Esophagus muscularis mucosa (tissue), 4 donors: ENCODE results near the gene IL20RA. TPM values are rescaled to one million over a fixed set of nuclear protein-coding genes. Genes with fewer than 3 reads are reported as not detected.

Source experiments
- DNase-seq: peaks from one replicate; pipeline ENCODE4 v3.0.0-alpha.2; 2017; ENCODE audit errors: extremely low spot score
- H3K27ac ChIP-seq, 4 donors: fragments of 200-600 bp; sonication (generic); replicated peaks in 1 of 4; 1 replicate in 3 of 4; 2 replicates in 1 of 4; pipeline ENCODE4 v1.5.1; 2016 to 2019; ENCODE audit warnings: mild to moderate bottlenecking in 1 of 4
- H3K27me3 ChIP-seq, 4 donors: fragments of 200-600 bp; sonication (generic); one replicate each; pipeline versions ENCODE4 v1.5.1 to v1.6.0; 2016 to 2019
- H3K36me3 ChIP-seq, 4 donors: fragments of 200-600 bp; sonication (generic); one replicate each; pipeline ENCODE4 v1.5.1; 2016 to 2019
- H3K4me1 ChIP-seq, 4 donors: fragments of 200-600 bp; sonication (generic); one replicate each; pipeline ENCODE4 v1.5.1; 2016 to 2019
- H3K4me3 ChIP-seq, 4 donors: fragments of 200-600 bp; sonication (generic); 1 replicate in 2 of 4; 2 replicates in 2 of 4; pipeline ENCODE4 v1.5.1; 2016 to 2019; ENCODE audit warnings: mild to moderate bottlenecking in 4 of 4, moderate library complexity in 1 of 4
- H3K9me3 ChIP-seq, 4 donors: fragments of 200-600 bp; sonication (generic); 1 replicate in 3 of 4; 2 replicates in 1 of 4; pipeline ENCODE4 v1.5.1; 2016 to 2019
- CTCF ChIP-seq, 3 experiments: fragments of 200-600 bp in 2 of 3; fragments of 450-650 bp in 1 of 3; sonication (generic) in 2 of 3; IDR thresholded peaks; one replicate each; pipeline ENCODE4 v1.5.1; 2017 to 2019; ENCODE audit warnings: antibody characterized with exemption in 3 of 3, mild to moderate bottlenecking in 2 of 3, moderate library complexity in 1 of 3
- EP300 ChIP-seq: sonication (generic); formaldehyde crosslinking; IDR thresholded peaks from one replicate; pipeline ENCODE4 v1.6.1; 2017; ENCODE audit warnings: antibody characterized with exemption
- POLR2A ChIP-seq: fragments of 450-650 bp; IDR thresholded peaks from one replicate; pipeline ENCODE4 v1.6.1; 2017; ENCODE audit warnings: antibody characterized with exemption, moderate library complexity, mild to moderate bottlenecking, low read depth
- POLR2AphosphoS5 ChIP-seq, 2 donors: sonication (generic); formaldehyde crosslinking; IDR thresholded peaks; one replicate each; pipeline ENCODE4 v1.6.1; 2017; ENCODE audit warnings: antibody characterized with exemption in 2 of 2
- WGBS: methylation state at CpG from one replicate; pipeline ENCODE4 v1.1.5; 2018; 5-methylcytosine and 5-hydroxymethylcytosine counted together
- intact Hi-C: fragments of 100-400 bp; cut with DNase I; formaldehyde crosslinking; loops from one replicate; pipeline ENCODE4 v1.15.1; 2023
- small RNA-seq, 3 donors: library from RNA; depleted of rRNA; stranded (forward); fragments of <200 nt; gene quantifications; one replicate each; pipeline ENCODE3, GENCODE V24; 2016
- total RNA-seq, 4 donors: library from RNA; depleted of rRNA; stranded (reverse); fragments of >200 nt; gene quantifications; one replicate each; pipeline versions ENCODE4 v1.1.0 to v1.2.1, GENCODE V29; 2016

Gene IL20RA
- total RNA-seq, 4 donors from 2014 or later: 1.6 to 5.0 (median 2.2) TPM

GRCh38 chr6:136950436-136951126 lies 94.2 kb downstream of the IL20RA start:
- no peak overlapping the region for H3K4me3 ChIP-seq
- intact Hi-C loops: no loop called here
- 76% methylated on average over 4 of the region's 4 CpGs for WGBS
- no peaks in the 10 kb centered on the region for H3K27me3 ChIP-seq
- H3K27ac ChIP-seq: no peak overlapping the region
- TF ChIP-seq CTCF (IDR thresholded peaks at IDR 0.05): no peak
- TF ChIP-seq EP300: no peak
- no peak for TF ChIP-seq POLR2AphosphoS5 (IDR thresholded peaks at IDR 0.05)
- TF ChIP-seq POLR2A: no peak
- no peaks in the 10 kb centered on the region for H3K4me1 ChIP-seq
- no peaks in the 10 kb centered on the region for H3K9me3 ChIP-seq
- DNase-seq: no peak
- no peaks in the 10 kb centered on the region for H3K36me3 ChIP-seq

Small RNA genes lying within 50 kb of the gene (small RNA-seq; reads per million reads assigned to genes)
- 0 reads per million in 3 donors for gene RPL35AP3

Other genes starting within 250 kb of the IL20RA start
- 1 to 10 TPM; 4.1 to 9.5 (median 5.6) TPM for gene PEX7, start 222.4 kb downstream of the IL20RA start, total RNA-seq
- under 1 TPM in 3 of 4 donors, not detected in 1; 0.11 to 0.42 (median 0.17) TPM for gene SLC35D3, start 122.7 kb downstream of the IL20RA start, total RNA-seq
- gene IL22RA2, start 128.7 kb upstream of the IL20RA start, total RNA-seq: not detected
- gene IFNGR1, start 174.4 kb upstream of the IL20RA start, total RNA-seq: 10 to 100 TPM; 52.8 to 95.9 (median 62.9) TPM